Measurements from ENCODE around the gene SLC30A5.
"Not testable (repeated sequence)": the region's sequence is repeated elsewhere in the genome, so short reads cannot be mapped to it uniquely, and the experiment has no call there.

SLC30A5 gene

DNA sequence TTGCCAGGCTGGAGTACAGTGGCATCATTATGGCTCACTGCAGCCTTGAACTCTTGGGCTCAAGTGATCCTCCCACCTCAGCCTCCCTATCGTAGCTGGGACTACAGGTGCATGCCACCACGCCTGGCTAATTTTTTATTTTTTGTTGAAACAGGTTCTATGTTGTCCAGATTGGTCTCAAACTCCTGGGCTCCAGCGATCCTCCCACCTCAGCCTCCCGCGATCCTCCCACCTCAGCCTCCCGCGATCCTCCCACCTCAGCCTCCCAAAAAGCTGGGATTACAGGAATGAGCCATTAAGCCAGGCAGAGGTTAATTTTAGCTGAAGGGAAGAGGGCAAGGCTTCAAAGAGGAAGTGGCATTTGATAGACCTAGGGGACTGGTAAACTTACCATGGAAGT is 40.3 kb downstream of the SLC30A5 start:
- H3K4ac ChIP-seq (ENCODE audit: low read depth, low read length), result no peak overlapping the region
- H3K9ac ChIP-seq (ENCODE audit: low read length), result no peak overlapping the region
- H3K18ac ChIP-seq (ENCODE audit: low read length), result no peak overlapping the region
- no peaks in the 10 kb centered on the region for H3K79me2 ChIP-seq (ENCODE audit: control insufficient read depth, insufficient read depth, low read length, poor library complexity)
- H3K4me2 ChIP-seq (ENCODE audit: low read length), result no peak overlapping the region
- no peak overlapping the region for H2BK12ac ChIP-seq (ENCODE audit: low read length)
- no peaks in the 10 kb centered on the region for H3K9me3 ChIP-seq (ENCODE audit: insufficient read depth, low read depth, low read length)
- H3K14ac ChIP-seq (ENCODE audit: low read length), result no peak overlapping the region
- no peak overlapping the region for H2AK5ac ChIP-seq (ENCODE audit: low read length)
- DNase-seq, result no peak
- H3K4me1 ChIP-seq (ENCODE audit: control insufficient read depth in 1 of 2, insufficient read depth in 2 of 2, low read length in 2 of 2), result no peaks in the 10 kb centered on the region
- no peak overlapping the region for H2AFZ ChIP-seq (ENCODE audit: insufficient read depth, low read length, poor library complexity)
- no peak overlapping the region for H3K4me3 ChIP-seq (ENCODE audit: low read depth, low read length)
- no peak overlapping the region for H4K91ac ChIP-seq (ENCODE audit: low read depth, low read length)
- H3K23ac ChIP-seq (ENCODE audit: low read length), result no peak overlapping the region
- H2BK5ac ChIP-seq (ENCODE audit: low read depth, low read length, poor library complexity), result no peak overlapping the region
- H4K8ac ChIP-seq (ENCODE audit: low read depth, low read length), result no peak overlapping the region
- no peaks in the 10 kb centered on the region for H3K27me3 ChIP-seq (ENCODE audit: insufficient read depth, low read length)
- no peaks in the 10 kb centered on the region for H3K36me3 ChIP-seq (ENCODE audit: control insufficient read depth in 1 of 2, insufficient read depth in 2 of 2, low read length in 2 of 2)
- H3K27ac ChIP-seq (ENCODE audit: low read depth, low read length), result no peak overlapping the region
- WGBS (ENCODE audit: extremely low coverage, insufficient coverage, insufficient read length), result no CpG with 5 or more reads among the region's 7 CpGs
- no peaks in the 10 kb centered on the region for H3K79me1 ChIP-seq (ENCODE audit: low read length)
- no peak overlapping the region for H2BK120ac ChIP-seq (ENCODE audit: insufficient read depth, low read length, poor library complexity)
- no peak overlapping the region for H4K12ac ChIP-seq (ENCODE audit: low read depth, low read length)

DNA sequence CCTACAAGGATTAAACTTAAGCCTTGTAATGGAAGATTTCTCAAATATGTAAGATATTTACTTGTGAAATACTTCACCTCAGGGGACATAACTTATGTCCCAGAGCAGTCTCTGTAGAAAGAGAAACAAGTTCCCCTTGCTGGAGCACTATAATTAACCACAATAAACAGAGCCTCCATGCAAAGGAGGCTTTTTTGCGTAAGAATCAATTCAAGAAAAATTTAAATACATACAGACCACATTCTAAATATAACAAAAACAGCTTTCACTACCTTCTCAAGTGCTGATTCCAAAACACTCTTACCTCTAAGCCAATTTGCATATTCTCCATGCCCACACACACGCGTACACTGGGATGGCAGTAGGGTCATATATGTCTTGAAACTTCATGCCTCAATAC is 42.5 kb downstream of the SLC30A5 start:
- Histone ChIP-seq H3K27ac (ENCODE audit: low read depth, low read length) (peak overlapping the region; percentile 67), H4K12ac (ENCODE audit: low read depth, low read length) (no peak overlapping the region), H3K4me3 (ENCODE audit: low read depth, low read length) (no peak overlapping the region), H3K9me3 (ENCODE audit: insufficient read depth, low read depth, low read length) (no peaks in the 10 kb centered on the region), H3K79me2 (ENCODE audit: control insufficient read depth, insufficient read depth, low read length, poor library complexity) (no peaks in the 10 kb centered on the region), H2AFZ (ENCODE audit: insufficient read depth, low read length, poor library complexity) (no peak overlapping the region), H3K9ac (ENCODE audit: low read length) (no peak overlapping the region), H3K4me2 (ENCODE audit: low read length) (no peak overlapping the region), H2BK5ac (ENCODE audit: low read depth, low read length, poor library complexity) (no peak overlapping the region), H4K91ac (ENCODE audit: low read depth, low read length) (no peak overlapping the region), H2BK120ac (ENCODE audit: insufficient read depth, low read length, poor library complexity) (peak overlapping the region; percentile 3), H3K18ac (ENCODE audit: low read length) (no peak overlapping the region), H2AK5ac (ENCODE audit: low read length) (no peak overlapping the region), H3K23ac (ENCODE audit: low read length) (no peak overlapping the region), H3K36me3 (ENCODE audit: control insufficient read depth in 1 of 2, insufficient read depth in 2 of 2, low read length in 2 of 2) (no peaks in the 10 kb centered on the region), H3K79me1 (ENCODE audit: low read length) (no peaks in the 10 kb centered on the region), H2BK12ac (ENCODE audit: low read length) (no peak overlapping the region), H3K14ac (ENCODE audit: low read length) (no peak overlapping the region), H4K8ac (ENCODE audit: low read depth, low read length) (no peak overlapping the region), H3K4ac (ENCODE audit: low read depth, low read length) (no peak overlapping the region), H3K27me3 (ENCODE audit: insufficient read depth, low read length) (no peaks in the 10 kb centered on the region), H3K4me1 (ENCODE audit: control insufficient read depth in 1 of 2, insufficient read depth in 2 of 2, low read length in 2 of 2) (no peaks in the 10 kb centered on the region)
- no CpG with 5 or more reads among the region's 3 CpGs for WGBS (ENCODE audit: extremely low coverage, insufficient coverage, insufficient read length)
- peak; percentile 5 to 89 for DNase-seq

DNA sequence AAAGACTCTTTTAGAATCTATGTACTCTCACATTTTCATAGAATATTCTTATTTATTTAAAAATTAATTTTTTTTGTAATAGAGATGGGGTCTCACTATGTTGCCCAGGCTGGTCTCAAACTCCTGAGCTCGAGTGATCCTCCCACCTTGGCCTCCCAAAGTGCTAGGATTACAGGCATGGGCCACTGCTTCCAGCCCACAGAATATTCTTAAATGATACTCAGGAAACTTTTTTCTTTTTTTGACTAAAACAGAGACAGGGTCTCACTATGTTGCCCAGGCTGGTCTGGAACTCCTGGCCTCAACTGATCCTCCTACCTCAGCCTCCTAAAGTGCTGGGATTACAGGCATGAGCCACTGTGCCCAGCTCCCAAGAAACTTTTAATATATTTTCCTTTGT is 43.4 kb downstream of the SLC30A5 start:
- not testable (repeated sequence) for H2BK5ac ChIP-seq (ENCODE audit: low read depth, low read length, poor library complexity); H4K91ac ChIP-seq (ENCODE audit: low read depth, low read length); DNase-seq; H3K4me2 ChIP-seq (ENCODE audit: low read length); H3K79me2 ChIP-seq (ENCODE audit: control insufficient read depth, insufficient read depth, low read length, poor library complexity); H4K12ac ChIP-seq (ENCODE audit: low read depth, low read length); H3K14ac ChIP-seq (ENCODE audit: low read length); H3K4ac ChIP-seq (ENCODE audit: low read depth, low read length); H3K27ac ChIP-seq (ENCODE audit: low read depth, low read length); H2BK120ac ChIP-seq (ENCODE audit: insufficient read depth, low read length, poor library complexity); H2BK12ac ChIP-seq (ENCODE audit: low read length); H3K79me1 ChIP-seq (ENCODE audit: low read length); H3K9me3 ChIP-seq (ENCODE audit: insufficient read depth, low read depth, low read length); H3K18ac ChIP-seq (ENCODE audit: low read length); H3K23ac ChIP-seq (ENCODE audit: low read length); H2AFZ ChIP-seq (ENCODE audit: insufficient read depth, low read length, poor library complexity); H3K36me3 ChIP-seq (ENCODE audit: control insufficient read depth in 1 of 2, insufficient read depth in 2 of 2, low read length in 2 of 2); H3K4me3 ChIP-seq (ENCODE audit: low read depth, low read length); H4K8ac ChIP-seq (ENCODE audit: low read depth, low read length); H3K4me1 ChIP-seq (ENCODE audit: control insufficient read depth in 1 of 2, insufficient read depth in 2 of 2, low read length in 2 of 2); H3K27me3 ChIP-seq (ENCODE audit: insufficient read depth, low read length); H2AK5ac ChIP-seq (ENCODE audit: low read length); H3K9ac ChIP-seq (ENCODE audit: low read length)
- WGBS (ENCODE audit: extremely low coverage, insufficient coverage, insufficient read length), result no CpG with 5 or more reads among the region's 1 CpG

DNA sequence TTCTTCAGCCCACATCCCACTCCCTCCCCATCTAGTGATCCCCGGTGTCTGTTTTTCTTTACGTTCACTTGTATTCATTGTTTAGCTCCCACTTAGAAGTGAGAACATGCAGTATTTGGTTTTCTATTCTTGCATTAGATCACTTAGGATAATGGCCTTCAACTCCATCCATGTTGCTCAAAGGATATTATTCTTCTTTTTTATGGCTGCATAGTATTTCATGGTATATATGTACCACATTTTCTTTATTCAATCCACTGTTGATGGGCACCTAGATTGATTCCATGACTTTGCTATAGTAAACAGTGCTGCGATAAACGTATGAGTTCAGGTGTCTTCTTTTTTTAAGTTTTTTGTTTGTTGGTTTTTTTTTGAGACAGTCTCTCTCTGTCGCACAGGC is 44.0 kb downstream of the SLC30A5 start:
- Histone ChIP-seq H3K23ac (ENCODE audit: low read length) (no peak overlapping the region), H3K9ac (ENCODE audit: low read length) (no peak overlapping the region), H2BK120ac (ENCODE audit: insufficient read depth, low read length, poor library complexity) (no peak overlapping the region), H3K4ac (ENCODE audit: low read depth, low read length) (no peak overlapping the region), H3K79me2 (ENCODE audit: control insufficient read depth, insufficient read depth, low read length, poor library complexity) (no peaks in the 10 kb centered on the region), H2AK5ac (ENCODE audit: low read length) (no peak overlapping the region), H2BK12ac (ENCODE audit: low read length) (no peak overlapping the region), H3K27me3 (ENCODE audit: insufficient read depth, low read length) (no peaks in the 10 kb centered on the region), H4K8ac (ENCODE audit: low read depth, low read length) (no peak overlapping the region), H2BK5ac (ENCODE audit: low read depth, low read length, poor library complexity) (no peak overlapping the region), H3K18ac (ENCODE audit: low read length) (no peak overlapping the region), H3K4me2 (ENCODE audit: low read length) (no peak overlapping the region), H3K4me3 (ENCODE audit: low read depth, low read length) (no peak overlapping the region), H2AFZ (ENCODE audit: insufficient read depth, low read length, poor library complexity) (no peak overlapping the region), H3K79me1 (ENCODE audit: low read length) (no peaks in the 10 kb centered on the region), H3K14ac (ENCODE audit: low read length) (no peak overlapping the region), H3K27ac (ENCODE audit: low read depth, low read length) (no peak overlapping the region), H4K91ac (ENCODE audit: low read depth, low read length) (no peak overlapping the region), H4K12ac (ENCODE audit: low read depth, low read length) (no peak overlapping the region), H3K4me1 (ENCODE audit: control insufficient read depth in 1 of 2, insufficient read depth in 2 of 2, low read length in 2 of 2) (no peaks in the 10 kb centered on the region), H3K9me3 (ENCODE audit: insufficient read depth, low read depth, low read length) (no peaks in the 10 kb centered on the region), H3K36me3 (ENCODE audit: control insufficient read depth in 1 of 2, insufficient read depth in 2 of 2, low read length in 2 of 2) (no peaks in the 10 kb centered on the region)
- DNase-seq, result no peak
- no CpG with 5 or more reads among the region's 5 CpGs for WGBS (ENCODE audit: extremely low coverage, insufficient coverage, insufficient read length)
